ENCODE results near the gene GPATCH8. TPM values are rescaled to one million over a fixed set of nuclear protein-coding genes. Genes with fewer than 3 reads are reported as not detected.
A peak's percentile ranks its signal among the peaks of the same experiment; 100 is the strongest.

Gene GPATCH8
- polyA plus RNA-seq, 3 donors, result 8.8 to 15.9 (median 14.9) TPM

DNA sequence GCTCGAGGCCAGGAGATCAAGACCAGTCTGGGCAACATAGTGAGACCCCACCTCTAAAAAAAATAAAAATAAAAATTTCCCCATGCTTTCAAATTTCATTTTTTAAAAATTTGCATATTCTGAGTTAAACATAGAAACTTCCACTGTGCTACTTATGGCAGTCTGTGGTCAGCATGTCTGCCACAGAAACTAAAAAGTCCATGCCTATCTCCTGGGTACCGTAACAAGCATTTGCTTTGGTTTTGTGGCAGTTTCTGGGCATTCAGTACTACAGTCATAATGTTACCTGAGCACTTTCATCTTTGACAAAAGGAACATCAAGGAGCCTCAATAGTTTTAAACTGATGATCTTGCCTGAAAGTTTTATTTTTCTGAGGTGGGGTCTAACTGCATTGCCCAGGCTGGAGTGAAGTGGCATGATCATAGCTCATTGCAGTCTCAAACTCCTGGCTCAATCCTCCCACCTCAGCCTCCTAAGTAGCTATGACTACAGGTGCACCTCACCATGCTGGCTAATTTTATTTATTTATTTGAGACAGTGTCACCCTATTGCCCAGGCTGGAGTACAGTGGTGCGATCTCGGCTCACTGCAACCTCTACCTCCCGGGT, 100.5 kb downstream of the GPATCH8 start:
- no peaks in the 10 kb centered on the region for H3K9me3 ChIP-seq (replicated peaks in 1 of 2; ENCODE audit: control insufficient read depth in 1 of 2, insufficient read depth in 1 of 2, low read length in 2 of 2)
- intact Hi-C loops (cut with micrococcal nuclease), result no loop called here
- Mint-ChIP-seq H3K4me1 (no peaks in the 10 kb centered on the region), H3K36me3 (peaks cover 73 to 86% of the 10 kb centered on the region in 2 donors), H3K4me3 (no peak overlapping the region), H3K27me3 (ENCODE audit: low read depth in 3 of 3) (no peaks in the 10 kb centered on the region), H3K9me3 (no peaks in the 10 kb centered on the region), H3K27ac (no peak overlapping the region)
- no peaks in the 10 kb centered on the region for H3K4me1 ChIP-seq (ENCODE audit: control insufficient read depth in 1 of 2, insufficient read depth in 2 of 2, low read length in 2 of 2)
- WGBS (ENCODE audit: insufficient coverage), result 100% methylated on average over 1 of the region's 5 CpGs
- no peaks in the 10 kb centered on the region for H3K79me2 ChIP-seq (ENCODE audit: insufficient read depth, low read length)
- TF ChIP-seq, protein P1, sequence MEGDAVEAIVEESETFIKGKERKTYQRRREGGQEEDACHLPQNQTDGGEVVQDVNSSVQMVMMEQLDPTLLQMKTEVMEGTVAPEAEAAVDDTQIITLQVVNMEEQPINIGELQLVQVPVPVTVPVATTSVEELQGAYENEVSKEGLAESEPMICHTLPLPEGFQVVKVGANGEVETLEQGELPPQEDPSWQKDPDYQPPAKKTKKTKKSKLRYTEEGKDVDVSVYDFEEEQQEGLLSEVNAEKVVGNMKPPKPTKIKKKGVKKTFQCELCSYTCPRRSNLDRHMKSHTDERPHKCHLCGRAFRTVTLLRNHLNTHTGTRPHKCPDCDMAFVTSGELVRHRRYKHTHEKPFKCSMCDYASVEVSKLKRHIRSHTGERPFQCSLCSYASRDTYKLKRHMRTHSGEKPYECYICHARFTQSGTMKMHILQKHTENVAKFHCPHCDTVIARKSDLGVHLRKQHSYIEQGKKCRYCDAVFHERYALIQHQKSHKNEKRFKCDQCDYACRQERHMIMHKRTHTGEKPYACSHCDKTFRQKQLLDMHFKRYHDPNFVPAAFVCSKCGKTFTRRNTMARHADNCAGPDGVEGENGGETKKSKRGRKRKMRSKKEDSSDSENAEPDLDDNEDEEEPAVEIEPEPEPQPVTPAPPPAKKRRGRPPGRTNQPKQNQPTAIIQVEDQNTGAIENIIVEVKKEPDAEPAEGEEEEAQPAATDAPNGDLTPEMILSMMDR (IDR thresholded peaks at IDR 0.05), result no peak
- H2AFZ ChIP-seq (ENCODE audit: insufficient read depth, low read depth, low read length, poor library complexity, severe bottlenecking), result no peak overlapping the region
- no peaks in the 10 kb centered on the region for H3K27me3 ChIP-seq (ENCODE audit: control insufficient read depth in 2 of 2, insufficient read depth in 2 of 2, low read length in 2 of 2)
- no peak overlapping the region for H3K4me3 ChIP-seq (replicated peaks in 1 of 3; ENCODE audit: low read depth in 2 of 3, low read length in 3 of 3)
- no peak overlapping the region for H3K27ac ChIP-seq (ENCODE audit: low read depth in 1 of 2, low read length in 2 of 2)
- H4K20me1 ChIP-seq (ENCODE audit: insufficient read depth, low read length), result no peaks in the 10 kb centered on the region
- DNase-seq, result no peak
- H3K36me3 ChIP-seq (replicated peaks in 1 of 2; ENCODE audit: control insufficient read depth in 1 of 2, insufficient read depth in 2 of 2, low read length in 2 of 2), result peaks cover 57 to 87% of the 10 kb centered on the region in 2 donors
- H3K9ac ChIP-seq (ENCODE audit: insufficient read depth, low read length, poor library complexity, severe bottlenecking), result no peak overlapping the region
- no peak overlapping the region for H3K4me2 ChIP-seq (replicated peaks; ENCODE audit: extremely low read depth, low read length, poor library complexity, severe bottlenecking)

DNA sequence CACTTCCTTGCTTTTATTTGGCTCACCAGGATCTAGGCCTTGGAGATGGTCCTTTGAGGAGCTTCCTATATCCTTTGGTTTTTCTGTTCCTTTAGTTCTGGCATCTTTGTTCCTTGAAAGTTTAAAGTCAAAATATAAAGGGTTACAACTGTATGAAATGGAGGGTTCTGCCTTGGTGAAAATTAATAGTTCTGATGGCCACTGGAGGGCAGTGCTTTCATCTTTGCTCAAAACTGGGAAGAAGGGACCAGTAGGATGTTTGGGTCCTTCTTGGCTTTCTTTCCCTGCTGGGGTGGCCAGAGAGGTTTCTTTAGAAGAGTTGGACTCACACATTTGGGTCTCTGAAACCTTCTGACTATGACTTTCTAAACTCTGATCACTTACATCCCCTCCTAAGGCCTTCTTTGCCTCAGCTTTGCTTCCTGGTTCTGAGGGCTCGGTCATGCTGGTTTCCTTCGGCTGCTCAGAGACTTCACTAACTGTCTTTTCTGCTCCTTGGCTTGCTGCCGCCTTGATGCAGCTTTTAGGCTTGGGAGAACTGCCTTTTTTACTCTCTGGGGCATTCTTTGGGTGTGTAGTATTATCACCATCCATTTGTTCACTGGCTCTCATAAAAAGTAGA, 102.9 kb downstream of the GPATCH8 start:
- Histone ChIP-seq H3K36me3 (replicated peaks in 1 of 2; ENCODE audit: control insufficient read depth in 1 of 2, insufficient read depth in 2 of 2, low read length in 2 of 2) (peaks cover 53 to 87% of the 10 kb centered on the region in 2 donors), H3K9me3 (replicated peaks in 1 of 2; ENCODE audit: control insufficient read depth in 1 of 2, insufficient read depth in 1 of 2, low read length in 2 of 2) (no peaks in the 10 kb centered on the region), H3K4me3 (replicated peaks in 1 of 3; ENCODE audit: low read depth in 2 of 3, low read length in 3 of 3) (no peak overlapping the region), H3K9ac (ENCODE audit: insufficient read depth, low read length, poor library complexity, severe bottlenecking) (no peak overlapping the region), H2AFZ (ENCODE audit: insufficient read depth, low read depth, low read length, poor library complexity, severe bottlenecking) (no peak overlapping the region), H3K4me1 (ENCODE audit: control insufficient read depth in 1 of 2, insufficient read depth in 2 of 2, low read length in 2 of 2) (no peaks in the 10 kb centered on the region), H3K4me2 (replicated peaks; ENCODE audit: extremely low read depth, low read length, poor library complexity, severe bottlenecking) (no peak overlapping the region), H3K27me3 (ENCODE audit: control insufficient read depth in 2 of 2, insufficient read depth in 2 of 2, low read length in 2 of 2) (no peaks in the 10 kb centered on the region), H4K20me1 (ENCODE audit: insufficient read depth, low read length) (no peaks in the 10 kb centered on the region), H3K79me2 (ENCODE audit: insufficient read depth, low read length) (no peaks in the 10 kb centered on the region), H3K27ac (ENCODE audit: low read depth in 1 of 2, low read length in 2 of 2) (no peak overlapping the region)
- TF ChIP-seq, protein P1 (IDR thresholded peaks at IDR 0.05), result peak; percentile 48
- H3K4me1 Mint-ChIP-seq, result no peaks in the 10 kb centered on the region
- WGBS (ENCODE audit: insufficient coverage), result 83% methylated on average over 1 of the region's 3 CpGs
- peaks cover 0 to 2% (median 0%) of the 10 kb centered on the region in 7 donors for H3K9me3 Mint-ChIP-seq
- peaks cover 72 to 88% of the 10 kb centered on the region in 2 donors for H3K36me3 Mint-ChIP-seq
- DNase-seq, result no peak
- intact Hi-C loops (cut with micrococcal nuclease), result no loop called here
- no peak overlapping the region for H3K4me3 Mint-ChIP-seq
- H3K27ac Mint-ChIP-seq, result peak overlapping the region in 1 of 7 donors; percentile 73
- peaks cover 0 to 2% (median 0%) of the 10 kb centered on the region in 3 donors for H3K27me3 Mint-ChIP-seq (ENCODE audit: low read depth in 3 of 3)
